ENCODE data around the gene RIT1. TPM values are rescaled to one million over a fixed set of nuclear protein-coding genes. Genes with fewer than 3 reads are reported as not detected.

Gene RIT1
- total and polyA plus RNA-seq, 2 of the 13 experiments (the other 11 are each of a cell fraction or from before 2014, with no cell fraction given): 12.2 to 32.2 TPM

GRCh38 chr1:155913969-155914757, 3.0 kb upstream of the RIT1 start:
- Histone ChIP-seq H3K79me2 (ENCODE audit: insufficient read depth, low read length) (peaks cover 13% of the 10 kb centered on the region), H4K20me1 (ENCODE audit: insufficient read depth, low read length) (no peaks in the 10 kb centered on the region), H3K4me2 (ENCODE audit: low read depth, low read length) (no peak overlapping the region), H3K4me3 (replicated peaks in 1 of 3; ENCODE audit: insufficient read depth in 1 of 3, low read depth in 2 of 3, low read length in 3 of 3) (no peak overlapping the region), H2AFZ (ENCODE audit: low read length) (no peak overlapping the region), H3K9me3 (ENCODE audit: low read length) (no peaks in the 10 kb centered on the region), H3K4me1 (ENCODE audit: insufficient read depth, low read length) (peaks cover 21% of the 10 kb centered on the region), H3K27ac (ENCODE audit: extremely low read length, insufficient read depth, low read length) (no peak overlapping the region), H3K36me3 (replicated peaks in 1 of 2; ENCODE audit: control insufficient read depth in 1 of 2, insufficient read depth in 2 of 2, low read length in 2 of 2) (peaks cover 19 to 58% of the 10 kb centered on the region in 2 experiments), H3K27me3 (ENCODE audit: control insufficient read depth in 1 of 2, insufficient read depth in 2 of 2, low read length in 2 of 2) (no peaks in the 10 kb centered on the region), H3K9ac (ENCODE audit: insufficient read depth, low read depth, low read length) (no peak overlapping the region)
- ATAC-seq (no peak), DNase-seq (ENCODE audit: low spot score) (no peak), FAIRE-seq (no peak)
- ChIA-PET POLR2A (no interaction called here), CTCF (ENCODE audit: low intra/inter-chr PET ratio, low total read pairs) (no interaction called here)
- 89% methylated on average over 6 of the region's 6 CpGs for WGBS (ENCODE audit: low lambda C conversion rate)
- TF ChIP-seq RBFOX2 (IDR thresholded peaks at IDR 0.05; ENCODE audit: low read depth, low read length) (0 out of 2 replicates have a peak, but pooled peaks have one; percentile 8), KLF15 (CRISPR knock-in tag; IDR thresholded peaks at IDR 0.05; ENCODE audit: borderline replicate concordance) (no peak)
- BruUV-seq (replicated peaks): TSS peak; percentile 9
- intact Hi-C loops (cut with micrococcal nuclease; ENCODE audit: unreplicated experiment): no loop called here
- in situ Hi-C loops (cut with HindIII; ENCODE audit: extremely low pct_ligation_motif_present, low pct_unique_long_range_greater_than_20kb): no loop called here

DNA sequence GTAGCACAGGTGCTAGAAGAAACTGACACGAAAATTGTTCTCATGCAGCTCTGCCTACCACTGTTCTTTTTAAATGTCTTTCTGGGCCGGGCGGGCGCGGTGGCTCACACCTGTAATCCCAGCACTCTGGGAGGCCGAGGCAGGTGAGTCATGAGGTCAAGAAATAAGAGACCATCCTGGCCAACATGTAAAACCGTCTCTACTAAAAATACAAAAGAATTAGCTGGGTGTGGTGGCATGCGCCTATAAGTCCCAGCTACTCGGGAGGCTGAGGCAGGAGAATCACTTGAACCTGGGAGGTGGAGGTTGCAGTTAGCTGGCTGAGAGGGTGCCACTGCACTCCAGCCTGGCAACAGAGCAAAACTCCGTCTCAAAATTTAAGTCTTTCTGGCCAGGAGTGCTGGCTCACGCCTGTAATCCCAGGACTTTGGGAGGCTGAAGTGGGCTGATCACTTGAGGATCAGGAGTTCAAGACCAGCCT, 947 bp upstream of the RIT1 start:
- no peaks in the 10 kb centered on the region for H3K9me3 ChIP-seq (ENCODE audit: low read length)
- intact Hi-C loops (cut with micrococcal nuclease; ENCODE audit: unreplicated experiment): no loop called here
- no peak overlapping the region for H3K4me3 ChIP-seq (replicated peaks in 1 of 3; ENCODE audit: insufficient read depth in 1 of 3, low read depth in 2 of 3, low read length in 3 of 3)
- in situ Hi-C loops (cut with HindIII; ENCODE audit: extremely low pct_ligation_motif_present, low pct_unique_long_range_greater_than_20kb): no loop called here
- ChIA-PET POLR2A (interaction anchor here (1.0 to 1.3 kb wide), 4 partner anchors 18 to 33 kb away, joined by 4 read pairs; partner anchors contain the start of gene KHDC4), CTCF (ENCODE audit: low intra/inter-chr PET ratio, low total read pairs) (no interaction called here)
- DNase-seq (ENCODE audit: low spot score) (no peak), FAIRE-seq (no peak), ATAC-seq (no peak)
- no peak overlapping the region for H3K4me2 ChIP-seq (ENCODE audit: low read depth, low read length)
- peaks cover 13% of the 10 kb centered on the region for H3K79me2 ChIP-seq (ENCODE audit: insufficient read depth, low read length)
- no peak overlapping the region for H3K9ac ChIP-seq (ENCODE audit: insufficient read depth, low read depth, low read length)
- peaks cover 15 to 49% of the 10 kb centered on the region in 2 experiments for H3K36me3 ChIP-seq (replicated peaks in 1 of 2; ENCODE audit: control insufficient read depth in 1 of 2, insufficient read depth in 2 of 2, low read length in 2 of 2)
- no peak overlapping the region for H2AFZ ChIP-seq (ENCODE audit: low read length)
- peak overlapping the region; percentile 61 for H3K27ac ChIP-seq (ENCODE audit: extremely low read length, insufficient read depth, low read length)
- no TSS peak for BruUV-seq (replicated peaks)
- H3K27me3 ChIP-seq (ENCODE audit: control insufficient read depth in 1 of 2, insufficient read depth in 2 of 2, low read length in 2 of 2): no peaks in the 10 kb centered on the region
- 89% methylated on average over 11 of the region's 11 CpGs for WGBS (ENCODE audit: low lambda C conversion rate)
- no peaks in the 10 kb centered on the region for H4K20me1 ChIP-seq (ENCODE audit: insufficient read depth, low read length)
- peaks cover 21% of the 10 kb centered on the region for H3K4me1 ChIP-seq (ENCODE audit: insufficient read depth, low read length)
- TF ChIP-seq TCF12 (IDR thresholded peaks at IDR 0.05): no peak
- TF ChIP-seq TCF12 (CRISPR knock-in tag; IDR thresholded peaks at IDR 0.05): no peak
- TF ChIP-seq ZBTB38 (CRISPR knock-in tag; IDR thresholded peaks at IDR 0.05): peak; percentile 62; the same call in 1 of the 2 replicates
- no peak for TF ChIP-seq CREBL2 (CRISPR knock-in tag; IDR thresholded peaks at IDR 0.05; ENCODE audit: borderline replicate concordance)
- 0 out of 2 replicates have a peak, but pooled peaks have one; percentile 43 for TF ChIP-seq ZNF460 (CRISPR knock-in tag; IDR thresholded peaks at IDR 0.05; ENCODE audit: borderline replicate concordance)
- no peak for TF ChIP-seq PHF5A (CRISPR knock-in tag; IDR thresholded peaks at IDR 0.05; ENCODE audit: low read depth, unreplicated experiment)
- TF ChIP-seq ZNF580 (CRISPR knock-in tag; IDR thresholded peaks at IDR 0.05; ENCODE audit: borderline replicate concordance, low read depth): no peak
- TF ChIP-seq FIP1L1 (IDR thresholded peaks at IDR 0.05; ENCODE audit: borderline replicate concordance, insufficient read depth, low read depth, low read length): no peak
- no peak for TF ChIP-seq PHF8 (CRISPR knock-in tag; IDR thresholded peaks at IDR 0.05)
- no peak for TF ChIP-seq SNRNP70 (IDR thresholded peaks at IDR 0.05; ENCODE audit: low read depth, low read length)
- TF ChIP-seq BCLAF1 (IDR thresholded peaks at IDR 0.05): no peak
- TF ChIP-seq CBX1 (IDR thresholded peaks at IDR 0.05; ENCODE audit: low read depth): no peak
- TF ChIP-seq BCL6 (CRISPR knock-in tag; IDR thresholded peaks at IDR 0.05): no peak
